NCI-H1105 (cell line): ENCODE measurements around the gene MUC21.
"Not testable (repeated sequence)": the region's sequence is repeated elsewhere in the genome, so short reads cannot be mapped to it uniquely, and the experiment has no call there.

Source experiments
- DNase-seq: peaks from one replicate; lab custom pipeline; 2025; lab: John Stamatoyannopoulos, UW

MUC21 gene

DNA sequence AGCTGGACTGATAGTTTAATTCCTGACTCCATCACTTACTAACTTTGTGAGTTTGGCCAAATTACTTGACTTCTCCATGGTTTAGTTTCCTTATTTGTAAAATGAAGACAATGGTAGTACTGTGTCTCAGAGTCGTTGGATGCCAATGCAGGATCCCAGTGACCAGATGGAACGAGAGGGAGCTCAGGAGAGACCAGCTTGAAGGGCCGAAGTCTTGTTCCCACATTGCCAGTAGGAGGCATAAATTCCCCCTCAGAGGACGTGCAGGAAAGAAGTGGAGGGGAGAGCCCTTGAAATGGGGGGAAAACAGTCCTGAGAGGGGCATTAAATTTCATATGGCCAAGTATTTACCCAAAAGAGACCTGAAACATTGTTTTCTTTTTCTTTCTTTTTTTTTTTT, 24.6 kb downstream of the MUC21 start:
- no peak for DNase-seq

DNA sequence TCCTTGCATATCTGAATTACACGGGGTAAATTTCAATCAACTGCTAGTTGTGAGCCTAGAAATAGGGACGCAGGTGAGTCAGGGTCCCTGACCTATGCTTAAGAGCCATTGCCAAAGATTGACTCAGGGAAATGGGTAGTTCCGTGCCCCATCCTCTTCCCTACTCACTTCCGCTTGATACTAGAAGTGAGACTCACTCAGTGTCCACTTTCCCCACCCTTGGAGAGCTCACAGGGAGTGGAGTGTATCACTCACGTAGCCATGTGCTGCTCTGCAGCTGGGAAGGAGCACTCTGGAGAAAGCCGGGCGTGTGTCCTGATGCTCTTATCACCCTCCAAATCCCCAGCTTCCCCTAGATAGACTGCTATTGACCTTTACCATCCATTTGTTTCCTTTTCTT, 26.2 kb downstream of the MUC21 start:
- no peak for DNase-seq

GRCh38 chr6:31010393-31011060, 27.0 kb downstream of the MUC21 start, which contains the start of gene MUC22:
TSS of gene MUC22 (plus strand) at chr6:31010474. CDS start at chr6:31010707, 233 bp downstream.
- DNase-seq: no peak

DNA sequence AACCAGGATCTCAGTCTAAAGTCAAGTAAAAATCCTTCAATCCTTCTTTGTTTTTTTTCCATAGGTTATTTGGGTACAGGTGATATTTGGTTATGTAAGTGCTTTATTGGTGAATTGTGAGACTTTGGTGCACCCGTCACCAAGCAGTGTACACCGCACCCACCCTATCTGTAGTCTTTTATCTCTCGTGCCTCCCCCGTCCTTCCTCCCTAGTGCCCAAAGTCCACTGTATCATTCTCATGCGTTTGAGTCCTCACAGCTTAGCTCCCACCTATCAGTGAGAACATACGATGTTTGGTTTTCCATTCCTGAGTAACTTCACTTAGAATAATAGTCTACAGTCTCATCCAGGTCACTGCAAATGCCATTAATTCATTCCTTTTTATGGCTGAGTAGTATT, 27.6 kb downstream of the MUC21 start:
- no peak for DNase-seq

GRCh38 chr6:31016659-31017299, 33.3 kb downstream of the MUC21 start:
- DNase-seq: no peak

DNA sequence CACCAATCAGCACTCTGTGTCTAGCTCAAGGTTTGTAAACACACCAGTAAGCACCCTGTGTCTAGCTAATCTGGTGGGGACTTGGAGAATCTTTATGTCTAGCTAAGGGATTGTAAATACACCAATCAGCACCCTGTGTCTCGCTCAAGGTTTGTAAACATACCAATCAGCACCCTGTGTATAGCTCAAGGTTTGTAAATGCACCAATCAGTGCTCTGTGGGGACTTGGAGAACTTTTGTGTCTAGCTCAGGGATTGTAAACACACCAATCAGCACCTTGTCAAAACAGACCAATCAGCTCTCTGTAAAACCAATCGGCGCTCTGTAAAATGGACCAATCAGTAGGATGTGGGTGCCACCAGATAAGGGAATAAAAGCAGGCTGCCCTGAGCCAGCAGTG, 33.9 kb downstream of the MUC21 start:
- not testable (repeated sequence) for DNase-seq

DNA sequence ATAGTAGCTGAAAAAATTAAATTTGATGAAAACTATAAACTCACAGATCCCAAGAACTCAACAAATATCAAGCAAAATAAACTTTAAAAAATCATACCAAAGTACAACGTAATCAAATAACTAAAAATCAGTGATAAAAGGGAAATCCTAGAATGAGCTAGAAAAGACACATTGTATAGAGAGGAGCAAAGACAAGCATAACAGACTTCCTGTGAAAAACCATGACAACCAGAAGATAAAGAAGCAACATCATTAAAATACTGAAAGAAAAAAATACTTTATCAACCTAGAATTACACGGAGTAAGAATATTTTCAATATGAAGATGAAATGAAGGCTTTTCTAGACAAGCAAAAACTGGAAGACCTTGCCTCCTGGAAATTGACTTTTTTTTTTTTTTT, 36.5 kb downstream of the MUC21 start:
- no peak for DNase-seq

DNA sequence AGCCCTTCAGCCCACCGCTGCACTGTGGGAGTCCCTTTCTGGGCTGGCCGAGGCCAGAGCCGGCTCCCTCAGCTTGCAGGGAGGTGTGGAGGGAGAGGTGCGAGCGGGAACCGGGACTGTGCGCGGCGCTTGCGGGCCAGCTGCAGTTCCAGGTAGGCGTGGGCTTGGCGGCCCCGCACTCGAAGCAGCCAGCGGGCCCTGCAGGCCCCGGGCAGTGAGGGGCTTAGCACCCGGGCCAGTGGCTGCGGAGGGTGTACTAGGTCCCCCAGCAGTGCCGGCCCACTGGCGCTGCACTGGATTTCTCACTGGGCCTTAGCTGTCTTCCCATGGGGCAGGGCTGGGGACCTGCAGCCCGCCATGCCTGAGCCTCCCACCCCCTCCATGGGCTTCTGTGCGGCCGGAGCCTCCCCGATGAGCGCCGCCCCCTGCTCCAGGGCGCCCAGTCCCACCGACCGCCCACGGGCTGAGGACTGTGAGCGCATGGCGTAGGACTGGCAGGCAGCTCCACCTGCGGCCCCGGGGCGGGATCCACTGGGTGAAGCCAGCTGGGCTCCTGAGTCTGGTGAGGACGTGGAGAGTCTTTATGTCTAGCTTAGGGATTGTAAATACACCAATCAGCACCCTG, 37.2 kb downstream of the MUC21 start:
- DNase-seq: not testable (repeated sequence)

DNA sequence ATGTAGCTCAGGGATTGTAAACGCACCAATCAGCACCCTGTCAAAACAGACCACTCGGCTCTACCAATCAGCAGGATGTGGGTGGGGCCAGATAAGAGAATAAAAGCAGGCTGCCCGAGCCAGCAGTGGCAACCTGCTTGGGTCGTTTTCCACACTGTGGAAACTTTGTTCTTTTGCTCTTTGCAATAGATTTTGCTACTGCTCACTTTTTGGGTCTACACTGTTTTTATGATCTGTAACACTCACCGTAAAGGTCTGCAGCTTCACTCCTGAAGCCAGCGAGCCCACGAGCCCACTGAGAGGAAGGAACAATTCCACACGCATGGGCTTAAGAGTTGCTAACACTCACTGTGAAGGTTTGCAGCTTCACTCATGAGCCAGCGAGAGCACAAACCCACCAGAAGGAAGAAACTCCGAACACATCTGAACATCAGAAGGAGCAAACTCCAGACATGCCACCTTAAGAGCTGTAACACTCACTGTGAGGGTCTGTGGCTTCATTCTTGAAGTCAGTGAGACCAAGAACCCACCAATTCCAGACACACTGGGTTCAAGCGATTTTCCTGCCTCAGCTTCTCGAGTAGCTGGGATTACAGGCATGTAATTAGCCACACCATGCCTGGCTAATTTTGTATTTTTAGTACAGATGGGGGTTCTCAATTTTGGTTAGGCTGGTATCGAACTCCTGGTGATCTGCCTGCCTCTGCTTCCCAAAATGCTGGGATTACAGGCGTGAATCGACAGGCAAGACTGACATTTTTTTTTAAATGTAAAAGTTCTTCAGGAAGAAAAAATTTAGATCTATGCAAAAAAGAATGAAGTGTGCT, 38.4 kb downstream of the MUC21 start:
- not testable (repeated sequence) for DNase-seq

DNA sequence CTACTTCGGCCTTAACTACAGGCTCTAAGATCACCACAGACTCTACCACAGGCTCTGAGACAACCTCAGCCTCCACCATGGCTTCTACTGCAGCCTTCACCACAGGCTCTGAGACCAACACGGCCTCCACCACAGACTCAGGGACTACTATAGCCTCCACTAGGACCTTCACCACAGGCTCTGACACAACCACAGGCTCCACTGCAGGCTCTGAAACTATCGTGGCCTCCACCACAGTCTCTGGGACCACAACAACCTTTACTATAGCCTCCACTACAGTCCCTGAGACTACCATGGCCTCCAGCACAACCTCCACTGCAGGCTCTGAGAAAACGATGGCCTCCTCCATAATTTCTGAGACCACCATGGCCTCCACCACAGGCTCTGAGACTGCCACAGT, 42.1 kb downstream of the MUC21 start:
- no peak for DNase-seq

- DNase-seq: no peak
Observed at GRCh38 chr6:31031095-31031494, 47.6 kb downstream of the MUC21 start.

GRCh38 chr6:31033075-31033474, 49.6 kb downstream of the MUC21 start:
- no peak for DNase-seq

GRCh38 chr6:31035862-31036497, 52.5 kb downstream of the MUC21 start:
- DNase-seq: no peak

- DNase-seq: no peak
Observed at GRCh38 chr6:31037169-31037568, 53.7 kb downstream of the MUC21 start.

DNA sequence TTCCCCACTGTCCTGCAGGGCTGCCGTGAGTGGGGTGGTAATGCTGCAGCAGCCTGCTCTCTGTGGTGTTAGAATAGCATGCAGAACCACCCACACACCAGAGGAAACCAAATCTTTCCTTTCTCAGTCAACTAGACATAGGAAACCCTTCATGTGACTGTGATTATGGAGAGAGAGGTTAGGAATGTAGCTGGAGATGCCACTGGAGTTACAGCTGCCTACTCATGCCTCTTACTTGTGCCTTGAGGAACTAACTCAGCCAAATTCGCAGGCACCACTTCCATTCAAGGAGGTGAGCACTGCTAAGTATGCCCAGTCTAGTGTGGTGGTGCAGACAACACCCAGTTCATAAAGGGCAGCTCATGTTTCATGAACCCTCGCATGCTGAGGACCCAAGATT, 54.2 kb downstream of the MUC21 start:
- no peak for DNase-seq

- DNase-seq: no peak
Observed at GRCh38 chr6:31038559-31038958, 55.0 kb downstream of the MUC21 start.
